K562 (cell line): Measurements from ENCODE around the gene CPZ. TPM values are rescaled to one million over a fixed set of nuclear protein-coding genes. Genes with fewer than 3 reads are reported as not detected.

Experiments
- ATAC-seq: fragments of 200-7000 bp; cut with Tn5 transposase; 3 replicates; pipeline ENCODE4 v1.9.1; 2020; ENCODE audit warnings: moderate library complexity
- BruUV-seq: library from RNA; stranded (reverse); fragments of 400-500 nt; replicated peaks from 2 replicates; lab custom pipeline; 2021; lab: Mats Ljungman, UMichigan
- CTCF ChIA-PET: fragments of 300-600 bp; formaldehyde crosslinking; extraction: SDS; loops from one replicate; lab custom pipeline; 2021; ENCODE audit warnings: low intra/inter-chr PET ratio; lab: Yijun Ruan, JAX
- POLR2A ChIA-PET: fragments of 300-600, 350-650 bp; sonication (Branson Sonifier 250); formaldehyde crosslinking; extraction: SDS; loops from one replicate; lab custom pipeline; 2021; ENCODE audit warnings: antibody characterized with exemption, inconsistent platforms; lab: Yijun Ruan, JAX
- DNase-seq, 4 experiments: peaks; one replicate each; pipeline versions ENCODE4 v3.0.0 to v3.0.0-alpha.2; 2011 to 2018; ENCODE audit warnings: low spot score in 3 of 4, mixed read lengths in 3 of 4; ENCODE audit errors: extremely low read depth in 1 of 4
- FAIRE-seq: peaks from 2 replicates; lab custom pipeline; 2011; peaks lifted over from hg19 to GRCh38; lab: Jason Lieb, UNC
- H2AFZ ChIP-seq: 2 replicates; pipeline ENCODE4 v1.6.0; 2011; ENCODE audit warnings: low read depth, low read length, control low read depth, inconsistent platforms
- H3K27ac ChIP-seq: fragments of 200-600 bp; 3 replicates; pipeline ENCODE4 v1.8.0; 2011; ENCODE audit warnings: low read depth, mild to moderate bottlenecking, control low read depth, inconsistent platforms, low read length, moderate library complexity, mixed read lengths; ENCODE audit errors: extremely low read depth
- H3K27me3 ChIP-seq, 2 experiments: fragments of 300-600 bp in 1 of 2; 2 replicates in 1 of 2; 3 replicates in 1 of 2; pipeline versions ENCODE4 v1.6.0 to v1.8.0; 2011; ENCODE audit warnings: inconsistent platforms in 2 of 2, low read length in 2 of 2, mild to moderate bottlenecking in 1 of 2, mixed read lengths in 1 of 2, moderate library complexity in 1 of 2; ENCODE audit not compliant: control insufficient read depth in 2 of 2, insufficient read depth in 2 of 2
- H3K36me3 ChIP-seq: fragments of 300-600 bp; 3 replicates; pipeline ENCODE4 v1.8.0; 2011; ENCODE audit warnings: mild to moderate bottlenecking, low read length, inconsistent platforms; ENCODE audit not compliant: control insufficient read depth, insufficient read depth
- H3K4me1 ChIP-seq, 2 experiments: fragments of 200-600 bp in 1 of 2; replicated peaks in 1 of 2; 2 replicates in 1 of 2; 3 replicates in 1 of 2; pipeline versions ENCODE4 v1.5.1 to v1.8.0; 2011; ENCODE audit warnings: inconsistent platforms in 2 of 2, low read length in 2 of 2, mild to moderate bottlenecking in 1 of 2, mixed read lengths in 1 of 2, moderate library complexity in 1 of 2; ENCODE audit not compliant: control insufficient read depth in 2 of 2, insufficient read depth in 2 of 2
- H3K4me2 ChIP-seq: 2 replicates; pipeline ENCODE4 v1.6.1; 2011; ENCODE audit warnings: low read length, control low read depth, inconsistent platforms, mixed read lengths; ENCODE audit not compliant: insufficient read depth
- H3K4me3 ChIP-seq: fragments of 200-600 bp; sonication (generic), shearing (Covaris generic); 2 replicates; pipeline ENCODE4 v1.5.1; 2016; ENCODE audit warnings: control low read depth, inconsistent platforms
- H3K79me2 ChIP-seq: fragments of 200-600 bp; 3 replicates; pipeline ENCODE4 v1.8.0; 2011; ENCODE audit warnings: low read length, inconsistent platforms; ENCODE audit not compliant: control insufficient read depth, insufficient read depth
- H3K9ac ChIP-seq, 2 experiments: 2 replicates each; pipeline versions ENCODE4 v1.6.0 to v1.6.1; 2011; ENCODE audit warnings: low read depth in 2 of 2, low read length in 2 of 2, control low read depth in 1 of 2, inconsistent platforms in 1 of 2, mild to moderate bottlenecking in 1 of 2, mixed read lengths in 1 of 2; ENCODE audit not compliant: insufficient read depth in 1 of 2
- H3K9me1 ChIP-seq: one replicate; pipeline ENCODE4 v1.6.0; 2011; ENCODE audit warnings: inconsistent platforms, mild to moderate bottlenecking, low read length, moderate library complexity; ENCODE audit not compliant: control insufficient read depth, insufficient read depth
- H3K9me3 ChIP-seq: replicated peaks from 2 replicates; pipeline ENCODE4 v1.5.1; 2011; ENCODE audit warnings: low read depth, low read length, inconsistent platforms; ENCODE audit not compliant: control insufficient read depth, insufficient read depth
- H4K20me1 ChIP-seq: replicated peaks from 2 replicates; pipeline ENCODE4 v1.6.1; 2011; ENCODE audit warnings: low read length, inconsistent platforms, mixed read lengths; ENCODE audit not compliant: control insufficient read depth, insufficient read depth
- CC2D1A ChIP-seq: fragments of 450-650 bp; IDR thresholded peaks from 2 replicates; pipeline ENCODE4 v1.6.1; 2017; ENCODE audit warnings: mild to moderate bottlenecking
- ELF2 ChIP-seq: fragments of 250-450 bp; sonication (Bioruptor Pico); IDR thresholded peaks from 2 replicates; pipeline ENCODE4 v1.5.0; 2021; ENCODE audit warnings: mild to moderate bottlenecking
- FOXP1 ChIP-seq: sonication (generic); formaldehyde crosslinking; IDR thresholded peaks from 2 replicates; pipeline ENCODE4 v1.8.0; 2022; ENCODE audit warnings: mild to moderate bottlenecking, missing genetic modification reagents
- GATA2 ChIP-seq: sonication (generic); formaldehyde crosslinking; IDR thresholded peaks from 2 replicates; pipeline ENCODE4 v1.4.0; 2020; ENCODE audit warnings: mild to moderate bottlenecking, missing genetic modification reagents
- GTF2A2 ChIP-seq: IDR thresholded peaks from 2 replicates; pipeline ENCODE4 v1.6.1; 2016; ENCODE audit warnings: mild to moderate bottlenecking, missing genetic modification characterization, missing compliant biosample characterization
- MAFF ChIP-seq: IDR thresholded peaks from 2 replicates; pipeline ENCODE4 v1.6.1; 2012; ENCODE audit warnings: low read length, improper control_type of control experiment
- NCOA4 ChIP-seq: fragments of 450-650 bp; IDR thresholded peaks from 2 replicates; pipeline ENCODE4 v1.6.1; 2018; ENCODE audit warnings: mild to moderate bottlenecking; ENCODE audit not compliant: partially characterized antibody
- OTX1 ChIP-seq: fragments of 450-650 bp; formaldehyde crosslinking; IDR thresholded peaks from 2 replicates; pipeline ENCODE4 v1.4.0; 2022; ENCODE audit warnings: mild to moderate bottlenecking
- RBM34 ChIP-seq: fragments of 200-400 bp; formaldehyde crosslinking; IDR thresholded peaks from 2 replicates; pipeline ENCODE4 v1.6.1; 2018; ENCODE audit warnings: low read length, borderline replicate concordance; ENCODE audit not compliant: insufficient read depth
- SMARCA5 ChIP-seq: fragments of 450-650 bp; IDR thresholded peaks from 2 replicates; pipeline ENCODE4 v1.6.1; 2016
- SNRNP70 ChIP-seq: fragments of 200-400 bp; formaldehyde crosslinking; optimal IDR thresholded peaks from 2 replicates; pipeline ENCODE3; 2017; ENCODE audit warnings: low read depth, low read length
- STAT5A ChIP-seq: IDR thresholded peaks from 2 replicates; pipeline ENCODE4 v1.6.1; 2012; ENCODE audit warnings: low read length, inconsistent platforms, borderline replicate concordance
- TFAM ChIP-seq: fragments of 250-450 bp; sonication (Bioruptor Pico); conservative IDR thresholded peaks from 2 replicates; pipeline ENCODE4 v1.5.0; 2021; ENCODE audit warnings: mild to moderate bottlenecking, moderate library complexity
- ZNF253 ChIP-seq: fragments of 250-450 bp; sonication (Bioruptor Pico); conservative IDR thresholded peaks from 2 replicates; pipeline ENCODE4 v1.6.1; 2021; ENCODE audit warnings: mild to moderate bottlenecking
- ZNF75A ChIP-seq: fragments of 450-650 bp; formaldehyde crosslinking; IDR thresholded peaks from 2 replicates; pipeline ENCODE4 v1.4.0; 2020; ENCODE audit warnings: mild to moderate bottlenecking
- WGBS: fragments of 100-300 bp; shearing (Covaris generic); methylation state at CpG from one replicate; pipeline ENCODE4 v1.1.6; 2016; ENCODE audit warnings: low coverage, mixed read lengths; ENCODE audit not compliant: insufficient coverage; ENCODE audit errors: missing lambda C conversion rate; 5-methylcytosine and 5-hydroxymethylcytosine counted together
- in situ Hi-C: fragments of 300-500 bp; cut with MboI; formaldehyde crosslinking; loops from 4 replicates; pipeline ENCODE4 v1.15.0; 2018; ENCODE audit warnings: inconsistent platforms, mixed read lengths
- intact Hi-C: fragments of 100-400 bp; cut with micrococcal nuclease; formaldehyde crosslinking; loops from 2 replicates; pipeline ENCODE4 v1.14.2; 2022
- polyA plus RNA-seq, 8 experiments: library from polyadenylated mRNA; depleted of rRNA in 4 of 8; stranded (reverse) in 5 of 8; unstranded in 3 of 8; fragments of >200 nt; fragmentation: Nextera tagmentation in 2 of 8; fragmentation: Illumina TruSeq in 1 of 8; extraction: Ambion mirVana in 2 of 8; extraction: Trizol in 1 of 8; gene quantifications; 2 replicates each; pipeline versions ENCODE4 v1.2.1 to v1.2.3, GENCODE V29; 2011 to 2014; ENCODE audit warnings: inconsistent platforms in 1 of 8, missing spikeins in 1 of 8
- total RNA-seq, 7 experiments: library from RNA; depleted of rRNA in 6 of 7; stranded (reverse); fragments of >200 nt in 6 of 7; fragmentation: Illumina TruSeq in 2 of 7; extraction: Trizol in 2 of 7; gene quantifications; 2 replicates each; pipeline versions ENCODE4 v1.2.1 to v1.2.3, GENCODE V29; 2011 to 2021; ENCODE audit warnings: low replicate concordance in 1 of 7
- TF ChIP-seq, protein P1 (sequence below): fragments of 450-650 bp; conservative IDR thresholded peaks from 2 replicates; pipeline ENCODE4 v1.6.1; 2016; ENCODE audit warnings: missing genetic modification characterization, low read depth, mild to moderate bottlenecking, missing compliant biosample characterization, moderate library complexity
- TF ChIP-seq, protein P2 (sequence below), 2 experiments: fragments of 450-650 bp in 1 of 2; sonication (generic) in 1 of 2; formaldehyde crosslinking in 1 of 2; IDR thresholded peaks in 1 of 2; conservative IDR thresholded peaks in 1 of 2; 2 replicates each; pipeline versions ENCODE4 v1.6.1 to v1.8.1; 2016 to 2023; ENCODE audit warnings: mild to moderate bottlenecking in 2 of 2, moderate library complexity in 2 of 2, inconsistent platforms in 1 of 2, missing genetic modification reagents in 1 of 2
- TF ChIP-seq, protein P3 (sequence below): sonication (generic); formaldehyde crosslinking; IDR thresholded peaks from 2 replicates; pipeline ENCODE4 v1.8.0; 2022; ENCODE audit warnings: mild to moderate bottlenecking, missing genetic modification reagents
- TF ChIP-seq, protein P4 (sequence below), 3 experiments: fragments of 200-800 bp in 1 of 3; sonication (Bioruptor generic) in 1 of 3; sonication (generic) in 1 of 3; formaldehyde crosslinking in 1 of 3; IDR thresholded peaks; 2 replicates each; pipeline versions ENCODE4 v1.6.1 to v1.8.0; 2016 to 2022; ENCODE audit warnings: mild to moderate bottlenecking in 2 of 3, missing compliant biosample characterization in 2 of 3, missing genetic modification characterization in 2 of 3, missing genetic modification reagents in 1 of 3

Gene CPZ
- total and polyA plus RNA-seq, 9 of the 15 experiments (the other 6 are each of a cell fraction or from before 2014, with no cell fraction given): 0.06 to 2.2 (median 1.2) TPM; not detected in 1

DNA sequence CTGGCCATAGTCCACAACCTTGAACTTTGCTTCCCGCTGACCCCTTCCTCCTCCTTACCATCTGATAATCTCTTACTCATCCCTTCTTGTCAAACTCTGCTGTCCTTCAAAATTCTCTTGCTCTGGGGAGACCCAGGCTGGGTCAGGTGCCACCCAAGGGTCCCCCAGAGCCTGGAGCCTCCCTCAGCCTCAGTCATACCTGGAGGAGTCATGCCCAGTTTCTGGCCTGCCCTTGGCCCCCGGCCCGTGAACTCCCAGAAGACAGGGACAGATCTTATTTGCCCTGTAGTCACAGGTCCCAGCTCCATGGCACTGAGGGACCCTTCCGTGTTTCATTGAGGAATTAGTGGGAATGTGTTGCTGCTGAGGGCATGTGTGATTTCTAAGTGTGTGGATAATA lies 17.1 kb upstream of the CPZ start:
- Histone ChIP-seq H3K27ac (no peak overlapping the region), H3K9ac (no peak overlapping the region), H3K27me3 (peaks cover 3 to 30% of the 10 kb centered on the region in 2 experiments; a peak in 3 of 5 replicates), H3K9me1 (no peaks in the 10 kb centered on the region), H3K4me3 (no peak overlapping the region), H3K4me1 (peaks cover 0 to 3% of the 10 kb centered on the region in 2 experiments; a peak in 2 of 5 replicates), H3K4me2 (no peak overlapping the region), H4K20me1 (no peaks in the 10 kb centered on the region; the same call in 1 of the 2 replicates), H3K9me3 (no peaks in the 10 kb centered on the region), H2AFZ (no peak overlapping the region), H3K36me3 (no peaks in the 10 kb centered on the region), H3K79me2 (no peaks in the 10 kb centered on the region)
- ChIA-PET CTCF (no interaction called here), POLR2A (no interaction called here)
- DNase-seq: no peak
- WGBS: 0% methylated on average over 4 of the region's 4 CpGs
- FAIRE-seq: no peak
- no peak for ATAC-seq
- in situ Hi-C loops (no loop called here), intact Hi-C loops (no loop called here)
- TF ChIP-seq, protein P1, sequence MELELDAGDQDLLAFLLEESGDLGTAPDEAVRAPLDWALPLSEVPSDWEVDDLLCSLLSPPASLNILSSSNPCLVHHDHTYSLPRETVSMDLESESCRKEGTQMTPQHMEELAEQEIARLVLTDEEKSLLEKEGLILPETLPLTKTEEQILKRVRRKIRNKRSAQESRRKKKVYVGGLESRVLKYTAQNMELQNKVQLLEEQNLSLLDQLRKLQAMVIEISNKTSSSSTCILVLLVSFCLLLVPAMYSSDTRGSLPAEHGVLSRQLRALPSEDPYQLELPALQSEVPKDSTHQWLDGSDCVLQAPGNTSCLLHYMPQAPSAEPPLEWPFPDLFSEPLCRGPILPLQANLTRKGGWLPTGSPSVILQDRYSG (tag): no peak
- TF ChIP-seq, protein P2, sequence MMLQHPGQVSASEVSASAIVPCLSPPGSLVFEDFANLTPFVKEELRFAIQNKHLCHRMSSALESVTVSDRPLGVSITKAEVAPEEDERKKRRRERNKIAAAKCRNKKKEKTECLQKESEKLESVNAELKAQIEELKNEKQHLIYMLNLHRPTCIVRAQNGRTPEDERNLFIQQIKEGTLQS (IDR thresholded peaks at IDR 0.05): no peak
- TF ChIP-seq, protein P2 (CRISPR knock-in tag; conservative IDR thresholded peaks at IDR 0.05): no peak
- TF ChIP-seq MAFF: no peak
- no peak for TF ChIP-seq NCOA4
- no peak for TF ChIP-seq OTX1
- TF ChIP-seq, protein P3, sequence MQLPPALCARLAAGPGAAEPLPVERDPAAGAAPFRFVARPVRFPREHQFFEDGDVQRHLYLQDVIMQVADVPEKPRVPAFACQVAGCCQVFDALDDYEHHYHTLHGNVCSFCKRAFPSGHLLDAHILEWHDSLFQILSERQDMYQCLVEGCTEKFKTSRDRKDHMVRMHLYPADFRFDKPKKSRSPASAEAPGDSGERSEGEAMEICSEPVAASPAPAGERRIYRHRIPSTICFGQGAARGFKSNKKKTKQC (CRISPR knock-in tag): no peak
- no peak for TF ChIP-seq GTF2A2
- TF ChIP-seq SMARCA5: no peak
- no peak for TF ChIP-seq ELF2
- TF ChIP-seq ZNF75A (CRISPR knock-in tag): no peak
- no peak for TF ChIP-seq SNRNP70
- no peak for TF ChIP-seq CC2D1A
- TF ChIP-seq GATA2: no peak
- no peak for TF ChIP-seq TFAM (CRISPR knock-in tag)
- no peak for TF ChIP-seq FOXP1 (CRISPR knock-in tag)
- TF ChIP-seq STAT5A: no peak
- TF ChIP-seq, protein P4, sequence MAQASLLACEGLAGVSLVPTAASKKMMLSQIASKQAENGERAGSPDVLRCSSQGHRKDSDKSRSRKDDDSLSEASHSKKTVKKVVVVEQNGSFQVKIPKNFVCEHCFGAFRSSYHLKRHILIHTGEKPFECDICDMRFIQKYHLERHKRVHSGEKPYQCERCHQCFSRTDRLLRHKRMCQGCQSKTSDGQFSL (CRISPR knock-in tag; IDR thresholded peaks at IDR 0.05): no peak
- TF ChIP-seq, protein P4 (tag; IDR thresholded peaks at IDR 0.05): no peak
- no peak for TF ChIP-seq RBM34
- no peak for TF ChIP-seq ZNF253
- no TSS peak for BruUV-seq
